Hepatocyte (in vitro differentiated cells): Measurements from ENCODE around the gene ESD. TPM values are rescaled to one million over a fixed set of nuclear protein-coding genes. Genes with fewer than 3 reads are reported as not detected.

ENCODE experiments used
- DNase-seq: peaks from one replicate; pipeline ENCODE4 v3.0.0-alpha.2; 2016; ENCODE audit warnings: low spot score
- H2AFZ ChIP-seq: fragments of 200-600 bp; sonication (generic); 2 replicates; pipeline ENCODE4 v1.6.0; 2016; ENCODE audit warnings: antibody characterized with exemption, mild to moderate bottlenecking
- H3K27ac ChIP-seq: fragments of 200-600 bp; sonication (generic); 2 replicates; pipeline ENCODE4 v1.5.1; 2016; ENCODE audit warnings: mild to moderate bottlenecking
- H3K27me3 ChIP-seq: fragments of 200-600 bp; sonication (generic); 2 replicates; pipeline ENCODE4 v1.6.1; 2016
- H3K36me3 ChIP-seq: fragments of 200-600 bp; sonication (generic); replicated peaks from 2 replicates; pipeline ENCODE4 v1.5.1; 2016; ENCODE audit warnings: low read depth; ENCODE audit not compliant: insufficient read depth
- H3K4me1 ChIP-seq: fragments of 200-600 bp; sonication (generic); 2 replicates; pipeline ENCODE4 v1.5.1; 2016; ENCODE audit warnings: mild to moderate bottlenecking, moderate library complexity; ENCODE audit not compliant: insufficient read depth
- H3K4me2 ChIP-seq: fragments of 200-600 bp; sonication (generic); 2 replicates; pipeline ENCODE4 v1.6.0; 2016
- H3K4me3 ChIP-seq: fragments of 200-600 bp; sonication (generic); 2 replicates; pipeline ENCODE4 v1.5.1; 2016; ENCODE audit warnings: mild to moderate bottlenecking
- H3K79me2 ChIP-seq: fragments of 200-600 bp; sonication (generic); 2 replicates; pipeline ENCODE4 v1.6.0; 2017; ENCODE audit warnings: mild to moderate bottlenecking
- H3K9me2 ChIP-seq: fragments of 200-600 bp; sonication (generic); replicated peaks from 2 replicates; pipeline ENCODE4 v1.6.0; 2017; ENCODE audit warnings: mild to moderate bottlenecking; ENCODE audit not compliant: insufficient read depth
- H3K9me3 ChIP-seq: fragments of 200-600 bp; sonication (generic); 2 replicates; pipeline ENCODE4 v1.5.1; 2016; ENCODE audit warnings: low read depth, mild to moderate bottlenecking
- H4K20me1 ChIP-seq: fragments of 200-600 bp; sonication (generic); 2 replicates; pipeline ENCODE4 v1.6.0; 2016; ENCODE audit warnings: mild to moderate bottlenecking; ENCODE audit not compliant: insufficient read depth, poor library complexity, severe bottlenecking
- CTCF ChIP-seq: fragments of 200-600 bp; sonication (generic); IDR thresholded peaks from 2 replicates; pipeline ENCODE4 v1.5.1; 2016; ENCODE audit warnings: antibody characterized with exemption, mild to moderate bottlenecking; ENCODE audit not compliant: poor library complexity
- EZH2 ChIP-seq: fragments of 200-600 bp; sonication (generic); IDR thresholded peaks from 2 replicates; pipeline ENCODE4 v1.6.1; 2016; ENCODE audit warnings: antibody characterized with exemption, mild to moderate bottlenecking, borderline replicate concordance
- EZH2phosphoT487 ChIP-seq: fragments of 200-600 bp; sonication (generic); IDR thresholded peaks from one replicate; pipeline ENCODE4 v1.6.1; 2018; ENCODE audit warnings: antibody characterized with exemption, mild to moderate bottlenecking, low read depth, moderate library complexity; ENCODE audit not compliant: unreplicated experiment, severe bottlenecking
- WGBS: methylation state at CpG from one replicate; pipeline ENCODE4 v1.1.6; 2016; ENCODE audit warnings: low lambda C conversion rate; ENCODE audit errors: missing lambda C conversion rate; 5-methylcytosine and 5-hydroxymethylcytosine counted together
- polyA plus RNA-seq: library from polyadenylated mRNA; unstranded; fragments of >200 nt; fragmentation: Nextera tagmentation; extraction: Ambion mirVana; gene quantifications from 2 replicates; pipeline ENCODE4 v1.2.1, GENCODE V29; 2016
- total RNA-seq: library from RNA; depleted of rRNA; stranded (reverse); fragments of >200 nt; gene quantifications from 2 replicates; pipeline ENCODE4 v1.2.3, GENCODE V29; 2014

Gene ESD
- total and polyA plus RNA-seq, 2 experiments from 2014 or later: 127 to 129 TPM

GRCh38 chr13:46804391-46804815 lies 7.4 kb upstream of the ESD start:
- Histone ChIP-seq H4K20me1 (no peaks in the 10 kb centered on the region), H3K27me3 (no peaks in the 10 kb centered on the region), H3K9me2 (no peaks in the 10 kb centered on the region), H3K4me3 (no peak overlapping the region), H3K4me2 (no peak overlapping the region), H3K36me3 (no peaks in the 10 kb centered on the region), H3K27ac (no peak overlapping the region), H3K4me1 (no peaks in the 10 kb centered on the region), H3K9me3 (no peaks in the 10 kb centered on the region), H2AFZ (no peak overlapping the region), H3K79me2 (no peaks in the 10 kb centered on the region)
- DNase-seq: no peak
- TF ChIP-seq CTCF (no peak), EZH2phosphoT487 (no peak), EZH2 (no peak)
- 95% methylated on average over 3 of the region's 3 CpGs for WGBS

- no peak for DNase-seq
- Histone ChIP-seq H3K4me1 (no peaks in the 10 kb centered on the region), H4K20me1 (no peaks in the 10 kb centered on the region), H3K27me3 (no peaks in the 10 kb centered on the region), H3K36me3 (no peaks in the 10 kb centered on the region), H3K79me2 (no peaks in the 10 kb centered on the region), H3K27ac (no peak overlapping the region), H3K4me3 (no peak overlapping the region), H2AFZ (no peak overlapping the region), H3K9me3 (no peaks in the 10 kb centered on the region), H3K9me2 (no peaks in the 10 kb centered on the region), H3K4me2 (no peak overlapping the region)
- no peak for TF ChIP-seq EZH2
- no peak for TF ChIP-seq EZH2phosphoT487
- no peak for TF ChIP-seq CTCF
- WGBS: 92% methylated on average over 5 of the region's 5 CpGs
These were observed 6.6 kb upstream of the ESD start for GRCh38 chr13:46803586-46803985.

GRCh38 chr13:46801858-46802257 lies 4.9 kb upstream of the ESD start:
- no peaks in the 10 kb centered on the region for H3K9me2 ChIP-seq
- H3K27ac ChIP-seq: no peak overlapping the region
- H3K4me2 ChIP-seq: no peak overlapping the region
- H3K4me1 ChIP-seq: peaks cover 8% of the 10 kb centered on the region
- no peaks in the 10 kb centered on the region for H3K9me3 ChIP-seq
- no peak for TF ChIP-seq EZH2phosphoT487
- TF ChIP-seq EZH2: no peak
- no peak for TF ChIP-seq CTCF
- 90% methylated on average over 1 of the region's 1 CpG for WGBS
- H2AFZ ChIP-seq: no peak overlapping the region
- no peaks in the 10 kb centered on the region for H3K79me2 ChIP-seq
- DNase-seq: no peak
- no peak overlapping the region for H3K4me3 ChIP-seq
- H3K36me3 ChIP-seq: no peaks in the 10 kb centered on the region
- H4K20me1 ChIP-seq: no peaks in the 10 kb centered on the region
- H3K27me3 ChIP-seq: no peaks in the 10 kb centered on the region

GRCh38 chr13:46799139-46799538 lies 2.2 kb upstream of the ESD start:
- no peak for DNase-seq
- Histone ChIP-seq H3K4me1 (peaks cover 19% of the 10 kb centered on the region), H3K4me3 (no peak overlapping the region), H3K36me3 (no peaks in the 10 kb centered on the region), H3K4me2 (no peak overlapping the region), H3K9me3 (no peaks in the 10 kb centered on the region), H3K79me2 (peaks cover 23% of the 10 kb centered on the region), H4K20me1 (no peaks in the 10 kb centered on the region), H3K27me3 (no peaks in the 10 kb centered on the region), H3K27ac (no peak overlapping the region), H2AFZ (no peak overlapping the region), H3K9me2 (no peaks in the 10 kb centered on the region)
- TF ChIP-seq EZH2 (no peak), EZH2phosphoT487 (no peak), CTCF (no peak)
- 79% methylated on average over 4 of the region's 4 CpGs for WGBS
